Measurements from ENCODE around the gene LSAMP.

- TF ChIP-seq EZH2 (IDR thresholded peaks at IDR 0.05; ENCODE audit: insufficient read depth, low read length) (no peak), CTCF (IDR thresholded peaks at IDR 0.05; ENCODE audit: insufficient read depth, low read depth, low read length) (no peak)
Observed at GRCh38 chr3:116264546-116265319, 180.6 kb downstream of the LSAMP start.

All from astrocyte (in vitro differentiated cells and primary cell).